ENCODE data around the gene ASCC3. TPM values are rescaled to one million over a fixed set of nuclear protein-coding genes. Genes with fewer than 3 reads are reported as not detected.
A peak's percentile ranks its signal among the peaks of the same experiment; 100 is the strongest.

Gene ASCC3
- total and polyA plus RNA-seq, 3 donors from 2014 or later, result 16.1 to 29.3 (median 29.0) TPM

- Histone ChIP-seq H3K27me3 (no peaks in the 10 kb centered on the region), H3K36me3 (ENCODE audit: low read depth, missing control alignments) (no peaks in the 10 kb centered on the region), H3K27ac (no peak overlapping the region), H3K4me3 (no peak overlapping the region), H3K9me3 (no peaks in the 10 kb centered on the region), H3K4me1 (peaks cover 14% of the 10 kb centered on the region)
- no peak for DNase-seq
- WGBS, 2 donors, result 74 to 80% methylated on average over 13 of the region's 13 CpGs
- TF ChIP-seq POLR2A (IDR thresholded peaks at IDR 0.05) (no peak), CTCF (IDR thresholded peaks at IDR 0.05) (no peak)
- intact Hi-C loops (cut with DNase I; ENCODE audit: low total_unique reads), result no loop called here
These were observed 8.2 kb upstream of the ASCC3 start for GRCh38 chr6:100889351-100889750.

- H3K9me3 ChIP-seq, result no peaks in the 10 kb centered on the region
- peaks cover 7% of the 10 kb centered on the region for H3K4me1 ChIP-seq
- TF ChIP-seq POLR2A (IDR thresholded peaks at IDR 0.05) (no peak), CTCF (IDR thresholded peaks at IDR 0.05) (no peak)
- H3K27me3 ChIP-seq, result no peaks in the 10 kb centered on the region
- DNase-seq, result no peak
- no peaks in the 10 kb centered on the region for H3K36me3 ChIP-seq (ENCODE audit: low read depth, missing control alignments)
- intact Hi-C loops (cut with DNase I; ENCODE audit: low total_unique reads), result no loop called here
- 67 to 73% methylated on average over 1 of the region's 1 CpG for WGBS, 2 donors
- no peak overlapping the region for H3K4me3 ChIP-seq
- no peak overlapping the region for H3K27ac ChIP-seq
These were observed 4.9 kb upstream of the ASCC3 start for GRCh38 chr6:100886076-100886475.

GRCh38 chr6:100883347-100883746 lies 2.2 kb upstream of the ASCC3 start:
- Histone ChIP-seq H3K9me3 (no peaks in the 10 kb centered on the region), H3K4me1 (peaks cover 16% of the 10 kb centered on the region), H3K36me3 (ENCODE audit: low read depth, missing control alignments) (no peaks in the 10 kb centered on the region), H3K27ac (no peak overlapping the region), H3K4me3 (no peak overlapping the region), H3K27me3 (no peaks in the 10 kb centered on the region)
- TF ChIP-seq POLR2A (IDR thresholded peaks at IDR 0.05), result no peak
- TF ChIP-seq CTCF (IDR thresholded peaks at IDR 0.05), result no peak
- intact Hi-C loops (cut with DNase I; ENCODE audit: low total_unique reads), result no loop called here
- no peak for DNase-seq
- WGBS, 2 donors, result 97% methylated on average over 3 of the region's 3 CpGs

GRCh38 chr6:100881707-100882040 lies 545 bp upstream of the ASCC3 start:
- Histone ChIP-seq H3K9me3 (no peaks in the 10 kb centered on the region), H3K27me3 (no peaks in the 10 kb centered on the region), H3K36me3 (ENCODE audit: low read depth, missing control alignments) (no peaks in the 10 kb centered on the region), H3K27ac (peak overlapping the region; percentile 93 to 94), H3K4me1 (peaks cover 16% of the 10 kb centered on the region), H3K4me3 (peak overlapping the region; percentile 91 to 98)
- DNase-seq, result no peak
- 1% methylated on average over 6 of the region's 6 CpGs for WGBS, 2 donors
- peak in 1 of 3 experiments; percentile 14 for TF ChIP-seq CTCF (IDR thresholded peaks at IDR 0.05)
- no peak for TF ChIP-seq POLR2A (IDR thresholded peaks at IDR 0.05)
- intact Hi-C loops (cut with DNase I; ENCODE audit: low total_unique reads), result no loop called here

- Histone ChIP-seq H3K27ac (peak overlapping the region; percentile 93 to 94), H3K4me1 (peaks cover 16% of the 10 kb centered on the region), H3K36me3 (ENCODE audit: low read depth, missing control alignments) (no peaks in the 10 kb centered on the region), H3K27me3 (no peaks in the 10 kb centered on the region), H3K4me3 (peak overlapping the region; percentile 91 to 98), H3K9me3 (no peaks in the 10 kb centered on the region)
- DNase-seq, result no peak
- TF ChIP-seq POLR2A (IDR thresholded peaks at IDR 0.05), result no peak
- TF ChIP-seq CTCF (IDR thresholded peaks at IDR 0.05), result no peak
- intact Hi-C loops (cut with DNase I; ENCODE audit: low total_unique reads), result no loop called here
- WGBS, 2 donors, result 5% methylated on average over 5 of the region's 5 CpGs
These were observed 828 bp downstream of the ASCC3 start for GRCh38 chr6:100880149-100880852.

Data from testis (tissue), 3 donors.